Fibroblast of pulmonary artery (primary cell): ENCODE measurements around the gene PIKFYVE.

Experiments used
- DNase-seq: peaks from one replicate; pipeline ENCODE4 v3.0.0-alpha.2; 2010; ENCODE audit warnings: low read depth
- H3K4me3 ChIP-seq: replicated peaks from 2 replicates; pipeline ENCODE4 v1.5.1; 2011; ENCODE audit warnings: low read depth, mild to moderate bottlenecking, control low read depth, low read length, moderate library complexity
- CTCF ChIP-seq: IDR thresholded peaks from 2 replicates; pipeline ENCODE4 v1.5.1; 2011; ENCODE audit warnings: mild to moderate bottlenecking, control low read depth, low read length, inconsistent platforms; ENCODE audit errors: missing control alignments

Gene PIKFYVE

GRCh38 chr2:208250388-208250787 lies 15.7 kb upstream of the PIKFYVE start:
- DNase-seq: peak; percentile 60

DNA sequence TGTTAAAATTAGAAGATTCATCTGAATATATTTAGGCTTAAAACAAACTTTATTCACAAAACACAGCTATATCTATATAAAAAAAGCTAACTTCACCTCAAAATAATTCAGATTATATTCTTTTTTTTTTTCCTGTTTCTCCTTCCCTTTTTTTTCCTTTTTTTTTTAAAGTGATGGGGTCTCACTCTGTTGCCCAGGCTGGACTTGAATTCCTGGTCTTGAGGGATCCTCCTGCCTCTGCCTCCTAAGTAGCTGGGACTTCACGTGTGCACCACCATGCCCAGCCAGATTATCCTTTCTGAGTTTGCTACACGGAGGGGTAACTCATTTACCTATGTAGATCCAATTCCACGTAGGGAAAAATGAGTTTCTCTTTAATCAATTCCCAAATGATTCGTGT lies 15.0 kb upstream of the PIKFYVE start:
- H3K4me3 ChIP-seq: no peak overlapping the region
- DNase-seq: no peak
- no peak for TF ChIP-seq CTCF

More at GRCh38 chr2:208250388-208250787, 15.7 kb upstream of the PIKFYVE start:
- no peak overlapping the region for H3K4me3 ChIP-seq
- no peak for TF ChIP-seq CTCF

- TF ChIP-seq CTCF: no peak
- peak overlapping the region; percentile 84 for H3K4me3 ChIP-seq
- no peak for DNase-seq
Observed at GRCh38 chr2:208252716-208253492, 13.2 kb upstream of the PIKFYVE start.

DNA sequence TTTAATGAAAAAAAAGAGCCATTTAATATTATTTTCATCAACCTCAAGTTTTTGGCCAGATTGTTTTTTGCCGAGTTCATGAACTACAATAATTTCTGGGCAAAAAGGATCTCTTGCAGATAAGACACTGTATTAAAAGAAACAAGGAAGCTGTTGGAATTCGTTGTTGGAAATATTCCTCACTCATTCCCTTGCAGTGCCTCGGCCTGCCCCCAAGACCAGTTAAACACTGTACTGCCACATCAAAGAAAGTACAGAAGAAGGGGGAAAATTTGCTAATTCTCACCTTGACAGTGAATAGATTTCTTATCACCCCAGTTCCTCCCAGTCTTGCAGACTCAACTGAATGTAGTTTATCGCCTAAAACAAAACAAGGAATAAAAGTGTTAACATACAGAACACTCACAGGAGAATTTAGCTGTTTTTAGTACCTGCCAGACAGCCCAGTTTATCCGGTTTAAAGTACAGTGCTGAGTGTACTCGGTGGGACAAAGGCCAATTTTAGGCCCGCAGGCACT lies 12.4 kb upstream of the PIKFYVE start:
- no peak for DNase-seq
- no peak for TF ChIP-seq CTCF
- H3K4me3 ChIP-seq: peak overlapping the region; percentile 84

GRCh38 chr2:208254118-208254870 lies 11.8 kb upstream of the PIKFYVE start:
- peak; percentile 78 for TF ChIP-seq CTCF
- peak; percentile 75 for DNase-seq
- H3K4me3 ChIP-seq: peak overlapping the region; percentile 84

- peak; percentile 44 for TF ChIP-seq CTCF
- H3K4me3 ChIP-seq: peak within 1 kb of the TSS; percentile 84
- peak; percentile 95 for DNase-seq
Observed at GRCh38 chr2:208254871-208255556, 11.0 kb upstream of the PIKFYVE start, which contains the start of gene IDH1. Gene IDH1 (minus strand): TSS chr2:208255071. CDS start chr2:208251551, 3,520 bp downstream.
